ENCODE measurements around the gene PDCD4.

DNA sequence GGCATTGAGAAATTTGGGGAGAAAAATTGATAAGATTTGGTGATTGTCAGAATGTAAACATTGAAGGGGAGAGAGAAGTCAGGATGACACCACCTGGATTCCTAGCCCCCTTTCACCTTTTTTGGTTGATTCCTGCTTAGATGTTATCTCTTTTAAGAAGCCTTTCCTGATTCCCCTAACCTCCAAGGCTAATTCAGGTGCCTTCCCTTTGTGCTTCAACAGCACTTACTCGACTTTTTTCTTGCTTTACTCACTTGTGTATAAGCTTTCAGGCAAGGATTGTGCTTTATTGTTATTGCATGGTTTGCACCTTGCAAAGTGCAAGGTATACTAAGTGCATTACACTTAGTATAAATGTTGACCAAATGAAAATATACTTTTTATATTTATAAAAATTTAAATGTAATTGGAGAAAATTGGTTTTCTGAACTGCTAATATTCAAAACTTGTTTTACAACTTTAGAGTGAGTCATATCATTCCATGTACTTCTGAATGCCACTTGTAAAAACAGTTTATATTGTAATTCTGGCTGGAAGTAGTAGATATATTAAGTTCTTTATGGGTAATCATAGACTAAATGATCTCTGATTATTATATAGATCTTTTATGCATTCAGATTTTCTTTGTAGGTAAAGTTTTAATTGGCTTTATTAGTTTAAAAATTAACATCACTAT lies 60.9 kb downstream of the PDCD4 start:
- TF ChIP-seq, protein P1, sequence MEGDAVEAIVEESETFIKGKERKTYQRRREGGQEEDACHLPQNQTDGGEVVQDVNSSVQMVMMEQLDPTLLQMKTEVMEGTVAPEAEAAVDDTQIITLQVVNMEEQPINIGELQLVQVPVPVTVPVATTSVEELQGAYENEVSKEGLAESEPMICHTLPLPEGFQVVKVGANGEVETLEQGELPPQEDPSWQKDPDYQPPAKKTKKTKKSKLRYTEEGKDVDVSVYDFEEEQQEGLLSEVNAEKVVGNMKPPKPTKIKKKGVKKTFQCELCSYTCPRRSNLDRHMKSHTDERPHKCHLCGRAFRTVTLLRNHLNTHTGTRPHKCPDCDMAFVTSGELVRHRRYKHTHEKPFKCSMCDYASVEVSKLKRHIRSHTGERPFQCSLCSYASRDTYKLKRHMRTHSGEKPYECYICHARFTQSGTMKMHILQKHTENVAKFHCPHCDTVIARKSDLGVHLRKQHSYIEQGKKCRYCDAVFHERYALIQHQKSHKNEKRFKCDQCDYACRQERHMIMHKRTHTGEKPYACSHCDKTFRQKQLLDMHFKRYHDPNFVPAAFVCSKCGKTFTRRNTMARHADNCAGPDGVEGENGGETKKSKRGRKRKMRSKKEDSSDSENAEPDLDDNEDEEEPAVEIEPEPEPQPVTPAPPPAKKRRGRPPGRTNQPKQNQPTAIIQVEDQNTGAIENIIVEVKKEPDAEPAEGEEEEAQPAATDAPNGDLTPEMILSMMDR (IDR thresholded peaks at IDR 0.05): no peak
- no peak for TF ChIP-seq POLR2A (IDR thresholded peaks at IDR 0.05)

Measured in lower leg skin (tissue), 3 donors.